HG03460 (cell line): Measurements from ENCODE around the gene HDAC4.

Source experiments
- ATAC-seq: cut with Tn5 transposase; IDR thresholded peaks from one replicate; pipeline ENCODE4 v1.9.1; 2021; ENCODE audit not compliant: unreplicated experiment

Gene HDAC4

GRCh38 chr2:239211396-239212094 is 189.3 kb downstream of the HDAC4 start:
- no peak for ATAC-seq

GRCh38 chr2:239209783-239210182 is 191.0 kb downstream of the HDAC4 start:
- ATAC-seq = no peak

- ATAC-seq = no peak
These were observed 192.2 kb downstream of the HDAC4 start for GRCh38 chr2:239208465-239209180.

GRCh38 chr2:239206851-239207250 is 194.0 kb downstream of the HDAC4 start:
- no peak for ATAC-seq

GRCh38 chr2:239206042-239206441 is 194.8 kb downstream of the HDAC4 start:
- ATAC-seq = no peak

GRCh38 chr2:239204876-239205468 is 195.8 kb downstream of the HDAC4 start:
- ATAC-seq = no peak

- no peak for ATAC-seq
These were observed 196.5 kb downstream of the HDAC4 start for GRCh38 chr2:239204136-239204875.

GRCh38 chr2:239203443-239204135 is 197.2 kb downstream of the HDAC4 start:
- no peak for ATAC-seq

- no peak for ATAC-seq
These were observed 198.0 kb downstream of the HDAC4 start for GRCh38 chr2:239202836-239203235.

GRCh38 chr2:239202343-239202742 is 198.5 kb downstream of the HDAC4 start:
- no peak for ATAC-seq

- no peak for ATAC-seq
These were observed 198.9 kb downstream of the HDAC4 start for GRCh38 chr2:239201884-239202283.

GRCh38 chr2:239201531-239201876 is 199.3 kb downstream of the HDAC4 start:
- ATAC-seq = no peak

GRCh38 chr2:239200646-239201530 is 199.9 kb downstream of the HDAC4 start:
- ATAC-seq = no peak

GRCh38 chr2:239199041-239199768 is 201.6 kb downstream of the HDAC4 start:
- no peak for ATAC-seq

GRCh38 chr2:239198221-239198620 is 202.6 kb downstream of the HDAC4 start:
- no peak for ATAC-seq

GRCh38 chr2:239197146-239197545 is 203.7 kb downstream of the HDAC4 start:
- no peak for ATAC-seq

- ATAC-seq = no peak
These were observed 204.3 kb downstream of the HDAC4 start for GRCh38 chr2:239196474-239197021.

- ATAC-seq = no peak
These were observed 204.8 kb downstream of the HDAC4 start for GRCh38 chr2:239195992-239196391.

- ATAC-seq = no peak
These were observed 205.4 kb downstream of the HDAC4 start for GRCh38 chr2:239195318-239195871.
